Measurements from ENCODE around the gene ZEB2.

ZEB2 gene

GRCh38 chr2:144472911-144473310, 47.0 kb downstream of the ZEB2 start:
- no peaks in the 10 kb centered on the region for H3K27me3 ChIP-seq
- H3K27ac ChIP-seq = no peak overlapping the region
- no peak overlapping the region for H3K4me3 ChIP-seq (ENCODE audit: low read depth in 1 of 2, low read length in 1 of 2)

GRCh38 chr2:144472046-144472412, 47.9 kb downstream of the ZEB2 start:
- no peak for TF ChIP-seq CTCF (IDR thresholded peaks at IDR 0.05)
- Histone ChIP-seq H3K27ac (no peak overlapping the region), H3K9me3 (no peaks in the 10 kb centered on the region), H3K4me3 (ENCODE audit: low read depth in 1 of 2, low read length in 1 of 2) (no peak overlapping the region), H3K27me3 (no peaks in the 10 kb centered on the region), H3K4me1 (ENCODE audit: control insufficient read depth in 1 of 2, insufficient read depth in 1 of 2, low read depth in 1 of 2, low read length in 1 of 2) (peaks cover 11 to 25% of the 10 kb centered on the region in 2 experiments), H3K36me3 (no peaks in the 10 kb centered on the region)

More at GRCh38 chr2:144472911-144473310, 47.0 kb downstream of the ZEB2 start:
- TF ChIP-seq CTCF (IDR thresholded peaks at IDR 0.05) = no peak
- Histone ChIP-seq H3K9me3 (no peaks in the 10 kb centered on the region), H3K36me3 (no peaks in the 10 kb centered on the region), H3K4me1 (ENCODE audit: control insufficient read depth in 1 of 2, insufficient read depth in 1 of 2, low read depth in 1 of 2, low read length in 1 of 2) (peaks cover 11 to 25% of the 10 kb centered on the region in 2 experiments)

- no peaks in the 10 kb centered on the region for H3K9me3 ChIP-seq
- peaks cover 11 to 19% of the 10 kb centered on the region in 2 experiments for H3K4me1 ChIP-seq (ENCODE audit: control insufficient read depth in 1 of 2, insufficient read depth in 1 of 2, low read depth in 1 of 2, low read length in 1 of 2)
- H3K36me3 ChIP-seq = no peaks in the 10 kb centered on the region
- H3K27ac ChIP-seq = no peak overlapping the region
- no peaks in the 10 kb centered on the region for H3K27me3 ChIP-seq
- no peak overlapping the region for H3K4me3 ChIP-seq (ENCODE audit: low read depth in 1 of 2, low read length in 1 of 2)
- no peak for TF ChIP-seq CTCF (IDR thresholded peaks at IDR 0.05)
Measured at GRCh38 chr2:144471305-144472045, 48.4 kb downstream of the ZEB2 start.

GRCh38 chr2:144470816-144471215, 49.1 kb downstream of the ZEB2 start:
- peaks cover 7 to 13% of the 10 kb centered on the region in 2 experiments for H3K4me1 ChIP-seq (ENCODE audit: control insufficient read depth in 1 of 2, insufficient read depth in 1 of 2, low read depth in 1 of 2, low read length in 1 of 2)
- no peaks in the 10 kb centered on the region for H3K9me3 ChIP-seq
- H3K27me3 ChIP-seq = no peaks in the 10 kb centered on the region
- H3K27ac ChIP-seq = no peak overlapping the region
- TF ChIP-seq CTCF (IDR thresholded peaks at IDR 0.05) = no peak
- no peak overlapping the region for H3K4me3 ChIP-seq (ENCODE audit: low read depth in 1 of 2, low read length in 1 of 2)
- no peaks in the 10 kb centered on the region for H3K36me3 ChIP-seq

GRCh38 chr2:144470334-144470733, 49.6 kb downstream of the ZEB2 start:
- no peak overlapping the region for H3K4me3 ChIP-seq (ENCODE audit: low read depth in 1 of 2, low read length in 1 of 2)
- H3K9me3 ChIP-seq = no peaks in the 10 kb centered on the region
- TF ChIP-seq CTCF (IDR thresholded peaks at IDR 0.05) = no peak
- peaks cover 7 to 9% of the 10 kb centered on the region in 2 experiments for H3K4me1 ChIP-seq (ENCODE audit: control insufficient read depth in 1 of 2, insufficient read depth in 1 of 2, low read depth in 1 of 2, low read length in 1 of 2)
- no peak overlapping the region for H3K27ac ChIP-seq
- H3K27me3 ChIP-seq = no peaks in the 10 kb centered on the region
- H3K36me3 ChIP-seq = no peaks in the 10 kb centered on the region
